Islet precursor cell (in vitro differentiated cells): ENCODE data around the gene AHI1.
"Not testable (repeated sequence)": the region's sequence is repeated elsewhere in the genome, so short reads cannot be mapped to it uniquely, and the experiment has no call there.

Experiments used
- DNase-seq: peaks from one replicate; pipeline ENCODE4 v3.0.0-alpha.2; 2018

AHI1 gene

GRCh38 chr6:135251498-135252441 is 245.8 kb downstream of the AHI1 start:
- peak; percentile 78 for DNase-seq

- DNase-seq: peak; percentile 70
These were observed 246.6 kb downstream of the AHI1 start for GRCh38 chr6:135250751-135251497.

DNA sequence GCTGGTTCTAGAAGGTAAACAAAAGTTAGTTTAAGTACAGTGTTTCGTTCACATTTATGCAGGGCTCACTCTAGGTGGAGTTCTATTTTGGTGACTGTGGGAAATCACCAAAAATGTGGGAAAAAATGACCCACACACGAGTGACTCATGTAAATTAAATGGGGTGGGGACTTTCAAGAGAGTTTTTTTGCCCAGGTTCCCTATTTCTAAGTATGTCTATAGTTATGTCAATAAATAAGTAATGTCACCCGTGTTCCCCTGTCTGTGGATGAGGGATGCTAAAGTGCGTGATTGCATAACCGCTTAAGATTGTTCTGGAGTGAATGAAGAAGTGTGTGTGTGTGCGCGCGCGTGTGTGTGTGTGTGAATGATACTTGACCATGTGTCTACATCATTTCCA is 247.3 kb downstream of the AHI1 start:
- DNase-seq: no peak

- DNase-seq: not testable (repeated sequence)
These were observed 251.0 kb downstream of the AHI1 start for GRCh38 chr6:135246412-135247012.

DNA sequence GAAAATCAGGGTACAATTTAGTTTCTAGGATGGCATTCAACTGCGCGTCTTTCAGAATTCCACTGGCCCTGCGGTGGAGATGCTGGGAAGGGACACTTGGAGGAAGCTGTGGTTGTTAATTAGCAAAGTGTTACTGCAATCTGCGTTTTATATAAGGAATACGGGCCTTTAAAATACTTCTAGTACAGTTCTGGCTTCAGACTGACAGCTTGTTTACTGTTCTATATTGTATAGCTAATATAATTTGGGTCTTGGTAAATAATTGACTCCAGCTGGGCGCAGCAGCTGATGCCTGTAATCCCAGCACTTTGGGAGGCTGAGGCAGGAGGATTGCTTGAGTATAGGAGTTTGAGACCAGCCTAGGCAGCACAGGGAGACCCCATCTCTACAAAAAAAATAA is 252.7 kb downstream of the AHI1 start:
- no peak for DNase-seq

GRCh38 chr6:135243871-135244796 is 253.4 kb downstream of the AHI1 start:
- no peak for DNase-seq

- DNase-seq: no peak
These were observed 256.8 kb downstream of the AHI1 start for GRCh38 chr6:135240711-135241110.

DNA sequence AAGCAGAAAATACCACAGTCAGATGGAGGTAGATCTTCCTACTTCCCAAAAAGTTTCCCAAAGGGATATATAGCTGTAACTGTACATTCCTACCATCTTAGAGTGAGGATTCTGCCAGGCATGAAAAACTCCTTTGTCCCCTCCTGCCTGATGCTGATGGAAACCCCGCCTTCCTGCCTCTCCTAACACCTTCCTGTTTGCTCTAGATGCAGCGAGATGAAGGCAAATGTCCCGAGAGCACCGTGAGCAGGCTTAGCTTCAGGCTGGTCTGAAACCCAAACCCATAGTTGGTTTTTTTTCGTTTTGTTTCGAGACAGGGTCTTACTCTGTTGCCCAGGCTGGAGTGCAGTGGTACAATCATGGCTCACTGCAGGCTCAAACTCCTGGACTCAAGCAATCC is 260.8 kb downstream of the AHI1 start:
- DNase-seq: no peak

- DNase-seq: no peak
These were observed 261.2 kb downstream of the AHI1 start for GRCh38 chr6:135236319-135236718.

- no peak for DNase-seq
These were observed 261.8 kb downstream of the AHI1 start for GRCh38 chr6:135235716-135236115.

GRCh38 chr6:135234492-135234780 is 263.1 kb downstream of the AHI1 start:
- no peak for DNase-seq

GRCh38 chr6:135233686-135234491 is 263.7 kb downstream of the AHI1 start:
- no peak for DNase-seq
